GM23248 (cell line): ENCODE data around the gene ISL2. TPM values are rescaled to one million over a fixed set of nuclear protein-coding genes. Genes with fewer than 3 reads are reported as not detected.
A peak's percentile ranks its signal among the peaks of the same experiment; 100 is the strongest.
"Not testable (repeated sequence)": the region's sequence is repeated elsewhere in the genome, so short reads cannot be mapped to it uniquely, and the experiment has no call there.

ENCODE experiments used
- DNase-seq: peaks from one replicate; pipeline ENCODE4 v3.0.0-alpha.2; 2015
- H2AFZ ChIP-seq: fragments of 200-600 bp; sonication (generic); 2 replicates; pipeline ENCODE4 v1.6.1; 2016; ENCODE audit warnings: antibody characterized with exemption
- H3F3A ChIP-seq: fragments of 200-600 bp; sonication (generic); 2 replicates; pipeline ENCODE4 v1.6.1; 2016; ENCODE audit warnings: mild to moderate bottlenecking, antibody characterized with exemption, mixed run types; ENCODE audit not compliant: insufficient read depth
- H3K27ac ChIP-seq: fragments of 200-600 bp; sonication (generic); 2 replicates; pipeline ENCODE4 v1.5.1; 2016; ENCODE audit warnings: mild to moderate bottlenecking
- H3K27me3 ChIP-seq: fragments of 200-600 bp; sonication (generic); replicated peaks from 2 replicates; pipeline ENCODE4 v1.6.1; 2016; ENCODE audit warnings: mild to moderate bottlenecking; ENCODE audit not compliant: insufficient read depth
- H3K36me3 ChIP-seq: fragments of 200-600 bp; sonication (generic); 2 replicates; pipeline ENCODE4 v1.6.1; 2016; ENCODE audit warnings: low read depth, mild to moderate bottlenecking
- H3K4me1 ChIP-seq: fragments of 200-600 bp; sonication (generic); 2 replicates; pipeline ENCODE4 v1.6.1; 2016; ENCODE audit warnings: mild to moderate bottlenecking; ENCODE audit not compliant: insufficient read depth
- H3K4me2 ChIP-seq: fragments of 200-600 bp; sonication (generic); one replicate; pipeline ENCODE4 v1.6.1; 2016; ENCODE audit warnings: mild to moderate bottlenecking; ENCODE audit not compliant: unreplicated experiment
- H3K4me3 ChIP-seq: fragments of 200-600 bp; sonication (generic); 2 replicates; pipeline ENCODE4 v1.5.1; 2016; ENCODE audit warnings: mild to moderate bottlenecking
- H3K79me2 ChIP-seq: fragments of 200-600 bp; sonication (generic); 2 replicates; pipeline ENCODE4 v1.6.1; 2016; ENCODE audit warnings: mild to moderate bottlenecking; ENCODE audit not compliant: insufficient read depth
- H3K9ac ChIP-seq: fragments of 200-600 bp; sonication (generic); 2 replicates; pipeline ENCODE4 v1.6.1; 2016; ENCODE audit warnings: mild to moderate bottlenecking
- H3K9me2 ChIP-seq: fragments of 200-600 bp; sonication (generic); 2 replicates; pipeline ENCODE4 v1.6.1; 2016; ENCODE audit warnings: mixed run types, mild to moderate bottlenecking, moderate library complexity; ENCODE audit not compliant: insufficient read depth
- H3K9me3 ChIP-seq: fragments of 200-600 bp; sonication (generic); one replicate; pipeline ENCODE4 v1.6.1; 2017; ENCODE audit warnings: low read depth
- H4K20me1 ChIP-seq: fragments of 200-600 bp; sonication (generic); 2 replicates; pipeline ENCODE4 v1.6.0; 2016; ENCODE audit not compliant: insufficient read depth
- EZH2 ChIP-seq: fragments of 200-600 bp; sonication (generic); IDR thresholded peaks from 2 replicates; pipeline ENCODE4 v1.6.1; 2018; ENCODE audit warnings: antibody characterized with exemption, mild to moderate bottlenecking; ENCODE audit not compliant: insufficient read depth, poor library complexity, severe bottlenecking
- EZH2phosphoT487 ChIP-seq: fragments of 200-600 bp; sonication (generic); IDR thresholded peaks from 2 replicates; pipeline ENCODE4 v1.6.1; 2018; ENCODE audit warnings: antibody characterized with exemption, moderate library complexity, mild to moderate bottlenecking, low read depth; ENCODE audit not compliant: insufficient read depth
- WGBS, 2 experiments: methylation state at CpG; one replicate each; pipeline ENCODE4 v1.1.6; 2015 to 2017; ENCODE audit warnings: low lambda C conversion rate in 2 of 2, low coverage in 1 of 2; ENCODE audit errors: missing lambda C conversion rate in 2 of 2; 5-methylcytosine and 5-hydroxymethylcytosine counted together
- in situ Hi-C: fragments of 300-500 bp; cut with MboI; formaldehyde crosslinking; loops from 2 replicates; pipeline ENCODE4 v1.15.0; 2020
- polyA plus RNA-seq: library from polyadenylated mRNA; unstranded; fragments of >200 nt; fragmentation: Nextera tagmentation; extraction: Ambion mirVana; gene quantifications from 2 replicates; pipeline ENCODE4 v1.2.1, GENCODE V29; 2016
- total RNA-seq: library from RNA; depleted of rRNA; stranded (reverse); fragments of >200 nt; shearing (Covaris generic); gene quantifications from 2 replicates; pipeline ENCODE4 v1.2.3, GENCODE V29; 2014

Gene ISL2
- total and polyA plus RNA-seq, 2 experiments from 2014 or later: 0.98 to 2.2 TPM

DNA sequence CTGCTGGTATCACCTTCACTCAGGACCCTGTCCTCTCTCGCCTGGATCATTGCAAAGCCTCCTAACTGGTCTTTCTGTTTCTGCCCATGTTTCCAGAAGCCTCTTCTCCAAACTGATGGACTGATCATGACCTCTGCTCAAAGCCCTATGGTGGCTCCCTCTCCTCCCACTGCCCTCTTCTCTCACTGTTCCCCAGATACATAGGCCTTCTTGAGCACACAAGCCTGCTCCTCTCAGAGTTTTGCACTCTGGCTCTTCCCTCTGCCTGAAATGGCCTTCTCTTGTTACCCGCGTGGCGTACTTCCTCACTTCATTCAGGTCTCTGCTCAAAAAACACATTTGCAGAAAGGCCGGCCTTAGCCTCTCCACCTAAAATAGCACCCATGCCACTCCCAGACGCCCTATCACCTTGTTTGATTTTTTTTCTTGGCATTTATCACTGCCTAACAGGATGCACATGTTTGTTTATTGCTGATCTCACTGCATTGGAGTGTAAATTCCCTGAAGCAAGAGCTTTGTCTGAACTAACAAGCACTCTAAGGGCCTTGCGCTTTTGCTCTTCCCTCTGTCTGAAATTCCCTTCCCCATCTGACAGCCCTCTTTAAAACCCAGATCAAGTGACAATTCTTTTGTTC lies 23.9 kb upstream of the ISL2 start:
- Histone ChIP-seq H3F3A (peaks cover 9% of the 10 kb centered on the region; the same call in 1 of the 2 replicates), H3K4me2 (no peak overlapping the region), H3K27ac (no peak overlapping the region), H3K9ac (no peak overlapping the region), H3K4me3 (no peak overlapping the region), H2AFZ (peak overlapping the region; percentile 44; the same call in 1 of the 2 replicates), H3K79me2 (peaks cover 35% of the 10 kb centered on the region), H3K36me3 (no peaks in the 10 kb centered on the region), H4K20me1 (0 out of 2 replicates have a peak, but pooled peaks cover 6% of the 10 kb centered on the region), H3K9me3 (no peaks in the 10 kb centered on the region), H3K27me3 (no peaks in the 10 kb centered on the region), H3K4me1 (peaks cover 6% of the 10 kb centered on the region; the same call in 1 of the 2 replicates), H3K9me2 (no peaks in the 10 kb centered on the region)
- TF ChIP-seq EZH2 (no peak), EZH2phosphoT487 (no peak)
- in situ Hi-C loops: no loop called here
- WGBS, 2 experiments: 76 to 78% methylated on average over 7 of the region's 7 CpGs
- DNase-seq: peak; percentile 36

- 85 to 91% methylated on average over 4 of the region's 4 CpGs for WGBS, 2 experiments
- H3F3A ChIP-seq, H3K4me2 ChIP-seq, H3K4me1 ChIP-seq, in situ Hi-C loops, H3K36me3 ChIP-seq, DNase-seq, H4K20me1 ChIP-seq, H3K9ac ChIP-seq, H3K9me2 ChIP-seq, H3K4me3 ChIP-seq, H3K9me3 ChIP-seq, H3K27me3 ChIP-seq, H3K27ac ChIP-seq: not testable (repeated sequence)
- H2AFZ ChIP-seq: peak overlapping the region; percentile 44; the same call in 1 of the 2 replicates
- H3K79me2 ChIP-seq: peaks cover 29% of the 10 kb centered on the region
Measured at GRCh38 chr15:76313175-76313567, 23.4 kb upstream of the ISL2 start.

DNA sequence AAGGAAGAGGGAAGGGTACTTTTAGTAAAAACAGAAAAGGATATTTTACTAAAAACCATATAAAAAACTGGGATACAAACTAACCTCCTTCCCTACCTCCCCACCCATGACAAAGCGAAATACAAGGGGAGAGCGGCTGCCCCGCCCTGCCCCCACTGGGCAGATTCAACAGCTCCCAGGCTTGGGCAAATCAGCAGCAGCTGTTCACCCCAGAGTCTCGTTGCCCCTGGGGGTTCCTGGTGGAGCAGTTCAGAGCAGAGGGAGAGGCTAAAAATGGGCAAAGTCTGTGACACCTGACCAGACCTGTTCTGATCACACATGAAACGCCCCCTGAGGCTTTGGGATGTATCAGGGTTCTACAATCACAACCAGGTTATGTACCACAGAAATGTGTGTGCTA lies 22.8 kb upstream of the ISL2 start:
- Histone ChIP-seq H3F3A (peaks cover 9% of the 10 kb centered on the region; the same call in 1 of the 2 replicates), H3K36me3 (no peaks in the 10 kb centered on the region), H3K27me3 (no peaks in the 10 kb centered on the region), H4K20me1 (0 out of 2 replicates have a peak, but pooled peaks cover under 1% of the 10 kb centered on the region), H2AFZ (peak overlapping the region; percentile 44; the same call in 1 of the 2 replicates), H3K27ac (no peak overlapping the region), H3K9me3 (no peaks in the 10 kb centered on the region), H3K9ac (no peak overlapping the region), H3K4me1 (peaks cover 6% of the 10 kb centered on the region; the same call in 1 of the 2 replicates), H3K4me2 (no peak overlapping the region), H3K79me2 (peaks cover 24% of the 10 kb centered on the region), H3K4me3 (no peak overlapping the region), H3K9me2 (no peaks in the 10 kb centered on the region)
- in situ Hi-C loops: no loop called here
- no peak for DNase-seq
- TF ChIP-seq EZH2phosphoT487: no peak
- TF ChIP-seq EZH2: no peak
- WGBS, 2 experiments: 61 to 73% methylated on average over 5 of the region's 5 CpGs

DNA sequence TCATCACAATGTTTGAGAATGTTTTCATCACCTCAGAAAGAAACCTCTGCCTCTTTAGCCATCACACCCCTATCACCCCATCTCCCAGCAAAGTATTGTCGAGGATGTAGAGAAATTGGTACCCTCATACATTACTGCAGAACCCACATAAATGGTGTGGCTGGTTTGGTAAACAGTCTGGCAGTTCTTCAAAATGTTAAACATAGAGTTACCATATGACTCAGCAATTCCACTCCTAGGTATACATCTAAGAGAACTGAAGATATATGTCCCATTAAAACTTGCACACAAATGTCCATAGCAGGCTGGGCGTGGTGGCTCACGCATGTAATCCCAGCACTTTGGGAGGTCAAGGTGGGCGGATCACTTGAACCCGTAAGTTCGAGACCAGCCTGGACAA lies 16.6 kb upstream of the ISL2 start:
- no peak overlapping the region for H3K27ac ChIP-seq
- H3K9me3 ChIP-seq: no peaks in the 10 kb centered on the region
- no peak for TF ChIP-seq EZH2phosphoT487
- TF ChIP-seq EZH2: no peak
- H4K20me1 ChIP-seq: no peaks in the 10 kb centered on the region
- H3K4me3 ChIP-seq: no peak overlapping the region
- H3F3A ChIP-seq: no peaks in the 10 kb centered on the region
- 0 out of 2 replicates have a peak, but pooled peaks cover 7% of the 10 kb centered on the region for H3K27me3 ChIP-seq
- H3K9ac ChIP-seq: no peak overlapping the region
- H3K79me2 ChIP-seq: no peaks in the 10 kb centered on the region
- H3K4me1 ChIP-seq: no peaks in the 10 kb centered on the region
- H3K36me3 ChIP-seq: no peaks in the 10 kb centered on the region
- DNase-seq: no peak
- H3K4me2 ChIP-seq: no peak overlapping the region
- H2AFZ ChIP-seq: no peak overlapping the region
- in situ Hi-C loops: no loop called here
- 57 to 63% methylated on average over 6 of the region's 6 CpGs for WGBS, 2 experiments
- H3K9me2 ChIP-seq: no peaks in the 10 kb centered on the region

DNA sequence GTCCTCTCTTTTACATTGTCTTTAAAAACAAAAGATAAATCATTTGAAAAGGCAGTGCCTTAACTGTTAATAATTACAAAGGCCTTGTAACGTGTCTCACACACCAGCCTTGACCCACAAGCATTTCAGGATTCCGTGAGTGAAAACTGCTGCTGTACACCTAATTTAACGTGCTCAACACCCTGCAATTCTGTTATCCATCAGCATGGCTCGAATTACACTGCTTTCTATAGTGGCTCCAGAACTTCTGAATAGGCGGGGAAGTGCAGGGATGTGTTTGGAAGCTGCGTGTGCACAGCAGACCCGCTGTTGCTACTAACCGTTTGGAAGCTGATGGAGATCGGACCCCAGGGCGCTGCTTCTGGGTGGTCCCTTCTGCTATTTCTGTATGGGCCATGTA lies 15.4 kb upstream of the ISL2 start:
- Histone ChIP-seq H3K36me3 (no peaks in the 10 kb centered on the region), H3K4me1 (no peaks in the 10 kb centered on the region), H3F3A (no peaks in the 10 kb centered on the region), H3K9me2 (no peaks in the 10 kb centered on the region), H2AFZ (no peak overlapping the region), H3K9ac (no peak overlapping the region), H3K4me3 (no peak overlapping the region), H3K9me3 (no peaks in the 10 kb centered on the region), H3K79me2 (no peaks in the 10 kb centered on the region), H3K27me3 (0 out of 2 replicates have a peak, but pooled peaks cover 9% of the 10 kb centered on the region), H3K4me2 (no peak overlapping the region), H3K27ac (no peak overlapping the region), H4K20me1 (no peaks in the 10 kb centered on the region)
- 57 to 59% methylated on average over 10 of the region's 10 CpGs for WGBS, 2 experiments
- in situ Hi-C loops: no loop called here
- TF ChIP-seq EZH2phosphoT487: no peak
- TF ChIP-seq EZH2: no peak
- no peak for DNase-seq
